Adrenal gland (tissue), 5 donors: Measurements from ENCODE around the gene GABPB2.

Experiments
- POLR2A ChIP-seq, 2 donors: fragments of 450-650 bp; IDR thresholded peaks; one replicate each; pipeline ENCODE4 v1.6.1; 2017; ENCODE audit warnings: antibody characterized with exemption in 2 of 2, mild to moderate bottlenecking in 2 of 2, moderate library complexity in 1 of 2
- TF ChIP-seq, protein P1 (sequence below), 6 experiments: fragments of 450-650 bp in 4 of 6; fragments of 200-600 bp in 2 of 6; sonication (generic) in 1 of 6; IDR thresholded peaks; 1 replicate in 5 of 6; 2 replicates in 1 of 6; pipeline versions ENCODE4 v1.5.1 to v1.8.0; 2016 to 2021; ENCODE audit warnings: antibody characterized with exemption in 6 of 6, mild to moderate bottlenecking in 2 of 6, moderate library complexity in 1 of 6
- donor health status: DM: no; HTN: no; CAD: no.

DNA sequence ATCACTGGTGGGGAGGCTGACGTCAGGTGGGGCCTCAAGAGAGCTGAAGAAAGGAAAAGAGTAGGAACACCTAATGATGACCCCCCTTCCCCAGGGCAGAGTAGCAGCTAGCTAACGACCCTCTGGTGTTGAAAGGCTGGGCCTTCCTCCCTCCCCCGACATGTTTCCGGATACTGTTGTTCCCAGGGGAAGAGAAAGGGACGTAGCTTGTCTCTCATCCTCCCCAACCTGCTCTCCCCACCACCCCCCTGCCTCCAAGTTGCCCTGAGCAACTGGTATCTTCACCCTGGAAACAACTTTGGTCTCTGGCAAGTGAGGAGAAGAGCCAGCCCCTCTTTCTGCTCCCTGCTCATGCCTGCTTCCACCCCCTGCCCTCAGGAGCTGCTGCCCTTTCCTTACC, 73.4 kb downstream of the GABPB2 start:
- TF ChIP-seq, protein P1, sequence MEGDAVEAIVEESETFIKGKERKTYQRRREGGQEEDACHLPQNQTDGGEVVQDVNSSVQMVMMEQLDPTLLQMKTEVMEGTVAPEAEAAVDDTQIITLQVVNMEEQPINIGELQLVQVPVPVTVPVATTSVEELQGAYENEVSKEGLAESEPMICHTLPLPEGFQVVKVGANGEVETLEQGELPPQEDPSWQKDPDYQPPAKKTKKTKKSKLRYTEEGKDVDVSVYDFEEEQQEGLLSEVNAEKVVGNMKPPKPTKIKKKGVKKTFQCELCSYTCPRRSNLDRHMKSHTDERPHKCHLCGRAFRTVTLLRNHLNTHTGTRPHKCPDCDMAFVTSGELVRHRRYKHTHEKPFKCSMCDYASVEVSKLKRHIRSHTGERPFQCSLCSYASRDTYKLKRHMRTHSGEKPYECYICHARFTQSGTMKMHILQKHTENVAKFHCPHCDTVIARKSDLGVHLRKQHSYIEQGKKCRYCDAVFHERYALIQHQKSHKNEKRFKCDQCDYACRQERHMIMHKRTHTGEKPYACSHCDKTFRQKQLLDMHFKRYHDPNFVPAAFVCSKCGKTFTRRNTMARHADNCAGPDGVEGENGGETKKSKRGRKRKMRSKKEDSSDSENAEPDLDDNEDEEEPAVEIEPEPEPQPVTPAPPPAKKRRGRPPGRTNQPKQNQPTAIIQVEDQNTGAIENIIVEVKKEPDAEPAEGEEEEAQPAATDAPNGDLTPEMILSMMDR (IDR thresholded peaks at IDR 0.05) = no peak
- no peak for TF ChIP-seq POLR2A (IDR thresholded peaks at IDR 0.05)
